HG02763 (cell line): ENCODE results near the gene ENSA.
"Not testable (repeated sequence)": the region's sequence is repeated elsewhere in the genome, so short reads cannot be mapped to it uniquely, and the experiment has no call there.

Experiments used
- ATAC-seq: cut with Tn5 transposase; IDR thresholded peaks from one replicate; pipeline ENCODE4 v1.9.1; 2021; ENCODE audit warnings: mild to moderate bottlenecking, moderate library complexity; ENCODE audit not compliant: unreplicated experiment

Gene ENSA

GRCh38 chr1:150629115-150629928 is at the start of gene ENSA:
Gene ENSA, minus strand, starts transcription at chr1:150629612. Its CDS starts 142 bp downstream, at chr1:150629470.
- ATAC-seq = peak; percentile 91

GRCh38 chr1:150678988-150679387 is 49.6 kb upstream of the ENSA start:
- ATAC-seq = no peak

GRCh38 chr1:150674881-150675280 is 45.5 kb upstream of the ENSA start:
- no peak for ATAC-seq

- ATAC-seq = no peak
Observed at GRCh38 chr1:150663321-150663720, 33.9 kb upstream of the ENSA start.

- no peak for ATAC-seq
Observed at GRCh38 chr1:150662811-150663210, 33.4 kb upstream of the ENSA start.

GRCh38 chr1:150661156-150661555 is 31.7 kb upstream of the ENSA start:
- ATAC-seq = no peak

GRCh38 chr1:150660584-150660983 is 31.2 kb upstream of the ENSA start:
- ATAC-seq = no peak

GRCh38 chr1:150657064-150657463 is 27.7 kb upstream of the ENSA start:
- ATAC-seq = not testable (repeated sequence)

- ATAC-seq = not testable (repeated sequence)
Observed at GRCh38 chr1:150654635-150655034, 25.2 kb upstream of the ENSA start.

GRCh38 chr1:150650193-150650592 is 20.8 kb upstream of the ENSA start:
- ATAC-seq = no peak

- ATAC-seq = no peak
Observed at GRCh38 chr1:150649441-150650075, 20.1 kb upstream of the ENSA start.

- ATAC-seq = no peak
Observed at GRCh38 chr1:150642296-150642695, 12.9 kb upstream of the ENSA start.

- ATAC-seq = not testable (repeated sequence)
Observed at GRCh38 chr1:150641126-150641815, 11.9 kb upstream of the ENSA start.

GRCh38 chr1:150638430-150638829 is 9.0 kb upstream of the ENSA start:
- not testable (repeated sequence) for ATAC-seq

GRCh38 chr1:150634839-150635622 is 5.6 kb upstream of the ENSA start:
- not testable (repeated sequence) for ATAC-seq

- no peak for ATAC-seq
Observed at GRCh38 chr1:150628766-150629114, 672 bp downstream of the ENSA start.

- ATAC-seq = no peak
Observed at GRCh38 chr1:150627826-150628410, 1.5 kb downstream of the ENSA start.

GRCh38 chr1:150626150-150626549 is 3.3 kb downstream of the ENSA start:
- no peak for ATAC-seq

- not testable (repeated sequence) for ATAC-seq
Observed at GRCh38 chr1:150624546-150624945, 4.9 kb downstream of the ENSA start.

GRCh38 chr1:150624134-150624533 is 5.3 kb downstream of the ENSA start:
- not testable (repeated sequence) for ATAC-seq
